HG03025 (cell line): Measurements from ENCODE around the gene LYL1.

Experiments used
- ATAC-seq: cut with Tn5 transposase; IDR thresholded peaks from one replicate; pipeline ENCODE4 v1.9.1; 2021; ENCODE audit warnings: mild to moderate bottlenecking, moderate library complexity; ENCODE audit not compliant: unreplicated experiment, low FRiP score

The LYL1 gene

DNA sequence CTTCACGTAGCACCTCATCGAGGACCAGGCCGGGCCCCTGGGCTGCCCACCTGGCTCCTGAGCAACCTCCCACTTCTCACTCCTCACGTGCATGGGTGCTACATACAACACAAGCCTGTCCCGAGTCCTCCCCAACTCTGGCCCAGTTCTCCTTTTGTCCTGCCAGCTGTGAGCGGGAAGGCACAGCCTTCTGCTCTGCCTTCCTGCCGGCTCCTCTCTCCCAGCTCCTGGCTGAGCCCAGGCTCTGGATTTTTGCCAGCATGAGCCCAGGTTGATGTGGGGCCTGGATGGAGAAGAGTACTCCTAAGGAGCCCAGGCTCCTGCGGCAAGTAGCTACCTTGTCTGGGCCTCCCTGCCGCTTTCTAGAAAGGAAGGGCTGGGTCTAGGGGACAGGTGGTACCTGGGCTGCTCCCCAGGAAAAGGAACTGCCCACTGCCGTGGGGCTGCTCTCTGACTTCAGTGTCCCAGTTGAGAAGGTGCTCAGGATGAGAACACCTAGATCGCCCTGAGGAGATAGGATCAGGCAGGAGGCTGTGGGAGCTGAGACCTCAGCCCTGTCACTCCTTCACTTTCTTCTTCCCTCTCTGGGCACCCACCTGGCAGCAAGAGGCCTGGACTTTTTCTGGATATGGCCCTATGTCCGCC is 23.6 kb downstream of the LYL1 start:
- no peak for ATAC-seq

- ATAC-seq = no peak
Observed at GRCh38 chr19:13078381-13078780, 24.3 kb downstream of the LYL1 start.

DNA sequence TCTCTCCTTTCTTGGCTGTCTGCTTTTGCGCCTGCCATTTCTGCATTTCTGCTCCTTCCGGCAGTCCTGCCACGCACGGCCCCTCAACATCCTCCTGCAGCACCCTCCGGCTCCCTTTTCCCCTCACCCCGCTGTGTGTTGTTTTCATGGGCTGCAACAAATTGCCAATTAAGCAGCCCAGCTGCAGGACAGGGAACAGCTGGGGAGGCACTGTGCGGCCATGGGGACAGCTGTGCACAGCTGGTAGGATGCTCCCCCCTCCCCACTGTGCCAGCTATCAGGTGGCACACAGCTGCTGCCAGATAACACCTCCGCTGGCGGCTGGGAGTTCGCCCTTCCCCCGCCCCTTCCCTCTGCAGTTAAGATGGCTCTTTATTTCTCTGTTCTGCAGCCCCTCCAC is 25.4 kb downstream of the LYL1 start:
- ATAC-seq = no peak

DNA sequence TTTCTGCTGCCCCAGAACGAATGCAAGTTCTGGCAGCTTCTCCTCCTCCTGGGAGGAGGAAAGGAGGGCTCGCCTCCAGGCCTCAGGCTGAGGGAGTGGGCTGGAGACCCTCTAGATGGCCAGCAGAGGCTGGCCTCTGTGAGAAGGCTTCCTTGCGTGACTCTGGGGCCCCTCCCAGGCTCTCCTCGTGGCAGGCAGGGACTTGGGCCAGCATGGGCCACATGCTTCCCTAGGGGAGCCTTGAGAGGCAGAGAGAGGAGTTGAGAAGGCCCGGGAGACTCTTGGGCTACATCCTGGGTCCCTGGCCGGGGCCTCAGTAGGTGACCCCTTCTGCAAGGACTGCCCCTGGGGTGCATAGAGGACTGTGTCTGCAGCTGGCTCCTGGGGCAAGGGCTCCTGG is 25.9 kb downstream of the LYL1 start:
- ATAC-seq = no peak

DNA sequence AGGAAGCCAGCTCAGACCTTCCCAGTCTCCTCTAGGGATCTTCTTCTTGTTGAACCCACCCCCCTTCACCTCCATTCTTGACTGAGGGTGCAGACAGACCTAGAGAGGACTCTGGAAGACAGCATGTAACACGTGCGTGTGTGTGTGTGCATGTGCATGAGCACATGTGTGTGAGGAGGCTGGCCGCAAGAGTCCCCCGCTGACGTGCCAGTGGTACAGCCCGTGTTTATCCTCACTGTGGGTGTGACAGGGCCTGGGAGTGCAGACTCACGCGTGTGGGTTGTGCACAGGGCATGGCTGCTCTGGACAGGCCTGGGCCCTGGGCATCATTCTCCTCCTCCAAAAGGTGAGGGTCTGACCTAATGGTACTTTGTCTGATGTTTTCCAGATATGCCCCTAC is 26.3 kb downstream of the LYL1 start:
- ATAC-seq = no peak

DNA sequence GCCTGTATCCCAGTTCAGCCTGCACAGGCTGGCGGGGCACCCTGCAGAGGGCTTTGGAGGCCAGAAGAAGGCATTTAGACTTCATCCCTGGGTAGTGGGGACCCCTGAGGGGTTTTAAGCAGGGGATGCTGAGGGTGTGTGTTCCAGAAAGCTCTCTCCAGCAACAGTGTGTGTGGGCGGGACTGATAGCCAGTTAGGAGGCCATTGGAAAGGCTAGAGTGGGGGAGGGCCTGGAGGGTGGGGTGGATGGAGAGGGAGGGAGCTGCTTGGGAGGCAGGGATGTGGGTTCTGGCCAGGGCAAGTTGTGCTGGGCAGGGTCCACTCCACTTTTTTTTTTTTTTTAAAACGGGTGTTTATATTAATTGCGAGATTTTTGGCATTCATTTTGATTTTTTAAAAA is 28.3 kb downstream of the LYL1 start:
- ATAC-seq = no peak

DNA sequence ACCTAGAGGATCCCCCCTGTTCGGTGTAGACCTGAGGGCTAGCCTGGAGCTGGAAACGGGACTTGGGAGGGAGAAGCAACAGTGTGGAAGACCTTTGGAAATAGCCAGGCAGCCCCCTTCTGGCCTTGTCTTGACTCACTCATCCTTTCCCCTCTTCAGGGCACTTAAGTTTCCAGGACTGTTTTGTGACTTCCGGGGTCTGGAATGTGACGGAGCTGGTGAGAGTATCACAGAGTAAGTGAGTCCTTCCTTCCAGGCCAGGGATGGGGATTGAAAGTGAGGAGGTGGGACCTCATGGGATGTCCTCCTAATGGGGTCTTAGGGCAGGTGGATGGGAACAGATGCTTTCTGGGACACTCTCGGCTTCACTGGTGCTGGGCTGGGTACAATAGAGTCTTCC is 29.4 kb downstream of the LYL1 start:
- no peak for ATAC-seq

GRCh38 chr19:13072188-13072908 is 30.3 kb downstream of the LYL1 start:
- no peak for ATAC-seq

DNA sequence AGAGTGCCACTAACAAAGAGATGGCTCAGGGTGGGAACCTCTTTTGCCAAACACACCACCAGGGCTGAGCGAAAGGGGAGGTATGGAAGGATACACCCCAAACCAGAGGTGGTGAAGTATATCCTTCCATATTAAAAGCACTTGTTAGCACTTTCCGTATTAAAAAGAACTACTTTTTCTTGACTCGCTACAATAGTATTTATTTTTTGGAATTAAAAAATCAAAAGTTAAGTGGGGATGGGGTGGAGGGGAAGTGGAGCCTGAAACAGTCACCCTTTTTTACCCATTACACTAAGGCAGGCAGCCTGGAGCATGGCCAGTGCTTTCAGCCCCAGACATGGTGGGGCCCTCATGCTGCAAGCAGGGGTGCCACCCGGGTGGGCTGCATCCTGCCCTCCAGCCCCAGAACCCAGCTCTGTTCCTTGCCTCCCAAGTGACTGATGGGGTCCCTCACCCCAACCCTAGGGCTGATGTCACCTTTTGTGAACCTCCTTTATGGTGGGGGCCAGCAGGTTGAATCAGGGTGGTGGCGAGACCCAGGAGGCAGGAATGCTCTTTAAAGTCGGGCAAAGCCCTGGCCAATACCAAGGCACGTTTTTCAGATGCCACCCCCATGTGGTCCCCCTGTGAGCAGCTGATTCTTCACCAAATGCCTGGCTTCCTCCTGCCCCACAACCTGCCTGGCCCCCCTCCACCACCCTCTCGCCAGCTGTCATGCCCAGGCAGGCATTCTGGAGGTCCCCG is 31.0 kb downstream of the LYL1 start:
- no peak for ATAC-seq

- ATAC-seq = no peak
Observed at GRCh38 chr19:13070425-13071140, 32.1 kb downstream of the LYL1 start.

GRCh38 chr19:13069415-13070359 is 33.0 kb downstream of the LYL1 start:
- ATAC-seq = no peak

DNA sequence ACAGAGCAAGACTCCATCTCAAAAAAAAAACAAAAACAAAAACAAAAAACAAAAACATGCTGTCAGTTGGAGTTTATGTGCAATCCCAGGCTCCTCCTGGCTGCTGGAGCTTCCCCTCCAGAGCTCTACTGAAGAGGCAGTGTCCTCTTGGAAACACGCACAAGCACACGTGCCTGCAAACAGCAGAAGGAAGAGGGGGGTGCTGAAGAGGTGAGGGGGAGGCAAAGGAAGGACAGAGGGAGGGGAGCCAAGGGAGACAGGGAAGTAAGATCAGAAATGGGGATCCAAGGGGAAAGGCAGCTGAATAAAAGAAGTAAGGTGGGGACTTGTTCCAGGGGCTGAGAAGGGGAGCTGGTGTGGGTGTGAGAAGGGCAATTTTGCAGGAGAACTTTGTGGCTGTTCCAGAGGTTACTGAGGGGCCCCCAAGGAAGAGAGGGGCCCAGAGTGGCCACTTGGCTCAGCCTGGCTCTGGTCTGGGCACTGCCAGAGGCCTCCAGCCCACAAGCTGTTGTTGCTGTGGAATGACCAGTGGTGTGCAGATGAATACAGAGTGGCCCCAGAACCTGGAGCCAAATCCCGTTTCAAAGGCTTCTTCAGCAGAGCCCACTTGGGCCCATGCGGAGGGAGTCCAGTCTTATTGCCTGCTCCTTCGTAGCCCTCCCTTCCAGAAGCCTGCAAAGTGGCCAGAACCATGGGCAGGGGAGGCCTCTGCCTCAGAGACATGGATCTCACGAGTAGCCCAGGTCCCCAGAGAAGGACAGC is 34.4 kb downstream of the LYL1 start:
- ATAC-seq = no peak

DNA sequence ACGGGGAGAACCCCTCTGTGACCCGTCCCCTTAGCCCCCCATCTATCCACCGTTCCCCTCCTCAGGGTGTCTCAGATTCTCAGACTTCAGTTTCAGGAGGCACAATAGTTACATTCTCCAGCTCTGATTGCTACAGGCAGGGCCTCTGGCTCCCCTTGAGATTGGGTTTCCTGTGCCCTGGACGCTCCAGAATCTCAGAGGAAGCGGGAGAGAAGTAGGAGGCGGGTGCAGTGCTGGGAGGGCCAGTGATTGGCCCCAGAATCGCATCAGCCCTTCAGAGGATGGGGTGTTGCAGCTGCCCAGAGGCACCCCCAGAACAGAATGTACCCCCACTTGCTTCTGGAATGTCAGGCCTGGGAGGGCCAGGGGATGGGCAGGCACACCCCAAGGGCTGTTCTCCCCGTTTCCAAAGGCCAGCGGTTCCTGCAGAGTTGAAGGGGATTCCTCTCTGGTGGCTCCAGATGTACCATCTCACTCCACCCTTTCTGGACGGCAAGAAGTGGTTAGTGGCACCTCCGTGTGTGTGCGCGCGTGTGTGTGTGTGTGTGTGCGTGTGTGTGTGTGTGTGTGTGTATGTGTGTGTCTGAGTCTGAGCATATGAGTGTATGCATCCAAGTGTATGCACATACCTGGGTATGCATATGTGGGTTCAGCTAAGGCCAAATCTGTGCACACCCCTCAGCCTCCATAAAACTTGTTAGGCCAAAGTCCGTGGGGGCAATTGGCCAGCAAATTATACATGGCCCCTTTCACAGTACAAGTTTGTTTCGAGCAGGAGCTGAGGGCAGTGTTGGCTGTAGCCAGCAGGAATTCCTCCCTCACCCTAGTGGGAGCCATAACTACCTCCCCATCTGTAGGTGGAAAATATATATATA is 35.5 kb downstream of the LYL1 start:
- ATAC-seq = no peak

DNA sequence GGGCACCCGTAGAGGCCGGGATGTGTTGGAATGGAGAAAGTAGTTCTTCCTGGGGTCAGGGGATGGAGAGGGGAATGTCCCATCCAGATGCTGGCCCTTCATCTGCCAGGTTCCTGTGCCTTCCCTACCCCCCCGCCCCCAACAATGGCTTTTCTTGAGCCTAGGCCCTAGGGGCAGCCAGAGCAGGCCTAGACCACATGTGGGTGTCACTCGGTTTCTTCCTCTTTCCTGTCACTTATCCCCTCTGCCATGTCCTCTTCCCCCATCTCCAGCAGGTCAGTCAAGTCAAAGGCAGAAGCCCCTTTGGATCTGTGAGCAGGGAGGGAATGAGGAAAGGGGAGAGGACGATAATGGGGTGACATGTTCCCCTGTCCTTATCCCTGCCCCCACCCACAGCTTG is 36.4 kb downstream of the LYL1 start:
- no peak for ATAC-seq

GRCh38 chr19:13064092-13064489 is 38.6 kb downstream of the LYL1 start:
- no peak for ATAC-seq

- no peak for ATAC-seq
Observed at GRCh38 chr19:13063461-13064091, 39.1 kb downstream of the LYL1 start.

DNA sequence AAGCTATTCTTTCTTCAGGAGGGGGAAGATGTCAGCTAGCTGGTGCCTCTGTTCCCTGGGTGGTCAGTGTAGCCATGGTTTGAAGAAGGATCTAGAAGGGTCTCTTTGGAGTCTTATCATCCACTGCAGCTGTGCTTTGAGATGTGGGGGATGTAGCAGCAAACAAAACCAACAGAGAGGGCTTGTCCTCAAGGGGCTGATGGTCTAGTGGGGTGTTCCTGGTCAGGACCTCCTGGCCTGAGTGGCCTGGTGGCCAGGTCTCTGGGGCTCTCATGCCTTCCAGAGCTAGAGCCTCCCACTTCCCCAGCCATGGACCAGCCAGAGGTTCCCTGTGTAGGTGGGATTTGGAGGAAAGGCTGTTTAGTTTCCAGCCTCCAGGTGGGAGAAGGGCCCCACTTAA is 40.3 kb downstream of the LYL1 start:
- ATAC-seq = no peak
